ENCODE measurements around the gene NR1H3. TPM values are rescaled to one million over a fixed set of nuclear protein-coding genes. Genes with fewer than 3 reads are reported as not detected.

NR1H3 gene
- total RNA-seq, 1 experiment from 2014 or later: 31.6 TPM

GRCh38 chr11:47305734-47306483 is 48.1 kb downstream of the NR1H3 start:
- H3K27me3 ChIP-seq (ENCODE audit: low read length): no peaks in the 10 kb centered on the region
- intact Hi-C loops (cut with micrococcal nuclease): no loop called here
- no peak overlapping the region for H3K27ac ChIP-seq (ENCODE audit: low read length)
- H3K36me3 ChIP-seq (ENCODE audit: low read depth, low read length): peaks cover 36% of the 10 kb centered on the region
- H3K4me1 ChIP-seq (ENCODE audit: insufficient read depth, low read length): no peaks in the 10 kb centered on the region
- H3K4me3 ChIP-seq (ENCODE audit: low read length): no peak overlapping the region
- DNase-seq: no peak
- no peak overlapping the region for H3K4me2 ChIP-seq (ENCODE audit: low read length)
- H2AFZ ChIP-seq (ENCODE audit: low read length): no peak overlapping the region
- H4K20me1 ChIP-seq (ENCODE audit: low read length): no peaks in the 10 kb centered on the region
- no peak for ATAC-seq
- BruUV-seq (replicated peaks): no TSS peak
- H3F3A ChIP-seq (ENCODE audit: low read length, unreplicated experiment): no peaks in the 10 kb centered on the region
- H3K9me2 ChIP-seq (replicated peaks; ENCODE audit: low read length): no peaks in the 10 kb centered on the region
- no peaks in the 10 kb centered on the region for H3K9me3 ChIP-seq (ENCODE audit: low read length)
- POLR2A ChIA-PET (ENCODE audit: unreplicated experiment): no interaction called here
- no peaks in the 10 kb centered on the region for H3K79me2 ChIP-seq (ENCODE audit: low read length)
- TF ChIP-seq EZH2phosphoT487 (IDR thresholded peaks at IDR 0.05; ENCODE audit: borderline replicate concordance, low read length): no peak
- TF ChIP-seq CTCF (conservative IDR thresholded peaks at IDR 0.05; ENCODE audit: low read depth, low read length): no peak
- TF ChIP-seq EZH2 (IDR thresholded peaks at IDR 0.05; ENCODE audit: low read length, unreplicated experiment): no peak
- CTCF ChIA-PET: no interaction called here
- no peak overlapping the region for H3K9ac ChIP-seq (ENCODE audit: low read length)

DNA sequence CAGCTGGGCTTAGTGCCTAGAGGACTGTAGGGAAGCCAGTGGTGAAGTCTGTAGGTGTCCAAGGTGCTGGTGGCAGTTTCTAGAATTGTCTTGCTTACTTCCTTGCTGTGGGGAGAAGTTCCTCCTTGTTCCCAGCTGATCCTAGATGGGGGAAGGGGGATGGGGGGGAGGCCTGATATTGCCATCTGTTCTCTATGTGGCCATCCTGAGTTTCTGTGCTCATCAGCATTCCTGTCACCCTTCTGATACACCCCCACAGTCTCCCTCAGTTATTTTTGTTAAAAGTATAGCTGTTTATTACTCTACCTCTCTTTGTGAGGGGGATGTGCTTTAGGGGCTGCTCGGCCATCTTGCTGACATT is 48.7 kb downstream of the NR1H3 start:
- TF ChIP-seq EZH2 (IDR thresholded peaks at IDR 0.05; ENCODE audit: low read length, unreplicated experiment) (no peak), CTCF (conservative IDR thresholded peaks at IDR 0.05; ENCODE audit: low read depth, low read length) (no peak), EZH2phosphoT487 (IDR thresholded peaks at IDR 0.05; ENCODE audit: borderline replicate concordance, low read length) (no peak)
- intact Hi-C loops (cut with micrococcal nuclease): no loop called here
- DNase-seq (no peak), ATAC-seq (no peak)
- H3K9me2 ChIP-seq (replicated peaks; ENCODE audit: low read length): no peaks in the 10 kb centered on the region
- BruUV-seq (replicated peaks): no TSS peak
- ChIA-PET CTCF (no interaction called here), POLR2A (ENCODE audit: unreplicated experiment) (no interaction called here)
- no peaks in the 10 kb centered on the region for H3K9me3 ChIP-seq (ENCODE audit: low read length)
- H4K20me1 ChIP-seq (ENCODE audit: low read length): no peaks in the 10 kb centered on the region
- no peak overlapping the region for H3K4me3 ChIP-seq (ENCODE audit: low read length)
- no peak overlapping the region for H3K27ac ChIP-seq (ENCODE audit: low read length)
- no peaks in the 10 kb centered on the region for H3K79me2 ChIP-seq (ENCODE audit: low read length)
- H3K27me3 ChIP-seq (ENCODE audit: low read length): no peaks in the 10 kb centered on the region
- no peak overlapping the region for H3K4me2 ChIP-seq (ENCODE audit: low read length)
- H3F3A ChIP-seq (ENCODE audit: low read length, unreplicated experiment): no peaks in the 10 kb centered on the region
- H2AFZ ChIP-seq (ENCODE audit: low read length): no peak overlapping the region
- H3K9ac ChIP-seq (ENCODE audit: low read length): no peak overlapping the region
- peaks cover 33% of the 10 kb centered on the region for H3K36me3 ChIP-seq (ENCODE audit: low read depth, low read length)
- no peaks in the 10 kb centered on the region for H3K4me1 ChIP-seq (ENCODE audit: insufficient read depth, low read length)

GRCh38 chr11:47308050-47308823 is 50.4 kb downstream of the NR1H3 start:
- Histone ChIP-seq H4K20me1 (ENCODE audit: low read length) (no peaks in the 10 kb centered on the region), H3K4me1 (ENCODE audit: insufficient read depth, low read length) (no peaks in the 10 kb centered on the region), H2AFZ (ENCODE audit: low read length) (no peak overlapping the region), H3K27me3 (ENCODE audit: low read length) (no peaks in the 10 kb centered on the region), H3K27ac (ENCODE audit: low read length) (no peak overlapping the region), H3K4me3 (ENCODE audit: low read length) (no peak overlapping the region), H3K9ac (ENCODE audit: low read length) (no peak overlapping the region), H3K9me3 (ENCODE audit: low read length) (no peaks in the 10 kb centered on the region), H3K36me3 (ENCODE audit: low read depth, low read length) (peaks cover 23% of the 10 kb centered on the region), H3K9me2 (replicated peaks; ENCODE audit: low read length) (no peaks in the 10 kb centered on the region), H3K79me2 (ENCODE audit: low read length) (no peaks in the 10 kb centered on the region), H3K4me2 (ENCODE audit: low read length) (no peak overlapping the region), H3F3A (ENCODE audit: low read length, unreplicated experiment) (no peaks in the 10 kb centered on the region)
- ChIA-PET CTCF (no interaction called here), POLR2A (ENCODE audit: unreplicated experiment) (no interaction called here)
- ATAC-seq (no peak), DNase-seq (no peak)
- intact Hi-C loops (cut with micrococcal nuclease): no loop called here
- BruUV-seq (replicated peaks): no TSS peak
- TF ChIP-seq EZH2 (IDR thresholded peaks at IDR 0.05; ENCODE audit: low read length, unreplicated experiment): no peak
- no peak for TF ChIP-seq EZH2phosphoT487 (IDR thresholded peaks at IDR 0.05; ENCODE audit: borderline replicate concordance, low read length)
- TF ChIP-seq CTCF (conservative IDR thresholded peaks at IDR 0.05; ENCODE audit: low read depth, low read length): no peak
